Retinal pigment epithelial cell (primary cell): ENCODE results near the gene IL1B.

Experiments used
- DNase-seq: peaks from one replicate; pipeline ENCODE4 v3.0.0-alpha.2; 2010; ENCODE audit warnings: low read depth
- H3K4me3 ChIP-seq: 2 replicates; pipeline ENCODE4 v1.5.1; 2011; ENCODE audit warnings: mild to moderate bottlenecking, low read length, control low read depth, moderate library complexity
- CTCF ChIP-seq: conservative IDR thresholded peaks from 2 replicates; pipeline ENCODE4 v1.5.1; 2011; ENCODE audit warnings: low read depth, low read length, control low read depth, inconsistent platforms

The IL1B gene

GRCh38 chr2:112829101-112829960 is 7.2 kb downstream of the IL1B start:
- no peak for TF ChIP-seq CTCF
- DNase-seq = no peak
- no peak overlapping the region for H3K4me3 ChIP-seq

- TF ChIP-seq CTCF = no peak
- DNase-seq = no peak
- H3K4me3 ChIP-seq = no peak overlapping the region
Observed at GRCh38 chr2:112828251-112828691, 8.3 kb downstream of the IL1B start.

- no peak overlapping the region for H3K4me3 ChIP-seq
- DNase-seq = no peak
Observed at GRCh38 chr2:112827604-112828185, 8.9 kb downstream of the IL1B start.

GRCh38 chr2:112827009-112827408 is 9.6 kb downstream of the IL1B start:
- DNase-seq = no peak
- TF ChIP-seq CTCF = no peak
- no peak overlapping the region for H3K4me3 ChIP-seq

More at GRCh38 chr2:112827604-112828185, 8.9 kb downstream of the IL1B start:
- no peak for TF ChIP-seq CTCF

- DNase-seq = no peak
- H3K4me3 ChIP-seq = no peak overlapping the region
- TF ChIP-seq CTCF = no peak
Observed at GRCh38 chr2:112825706-112826105, 10.9 kb downstream of the IL1B start.

GRCh38 chr2:112824694-112825085 is 11.9 kb downstream of the IL1B start:
- no peak for DNase-seq
- TF ChIP-seq CTCF = no peak
- no peak overlapping the region for H3K4me3 ChIP-seq

- H3K4me3 ChIP-seq = no peak overlapping the region
- no peak for DNase-seq
- TF ChIP-seq CTCF = no peak
Observed at GRCh38 chr2:112821682-112822081, 14.9 kb downstream of the IL1B start.
